SK-N-SH (cell line): ENCODE results near the gene IGLON5. TPM values are rescaled to one million over a fixed set of nuclear protein-coding genes. Genes with fewer than 3 reads are reported as not detected.

Experiments
- CTCF ChIA-PET: fragments of 300-600, 350-600 bp; formaldehyde crosslinking; extraction: SDS; loops from one replicate; lab custom pipeline; 2021; lab: Yijun Ruan, JAX
- POLR2A ChIA-PET: fragments of 350-600 bp; sonication (Branson Sonifier 250); formaldehyde crosslinking; extraction: SDS; loops from one replicate; lab custom pipeline; 2020; ENCODE audit warnings: antibody characterized with exemption, inconsistent platforms; lab: Yijun Ruan, JAX
- DNase-seq: peaks from one replicate; pipeline ENCODE4 v3.0.0; 2012
- H2AFZ ChIP-seq: fragments of 200-600 bp; sonication (generic); 2 replicates; pipeline ENCODE4 v1.8.1; 2016; ENCODE audit warnings: antibody characterized with exemption, mild to moderate bottlenecking, low read depth
- H3F3A ChIP-seq: fragments of 200-600 bp; sonication (generic); replicated peaks from 2 replicates; pipeline ENCODE3; 2016; ENCODE audit warnings: antibody characterized with exemption, mild to moderate bottlenecking; ENCODE audit not compliant: insufficient read depth
- H3K27ac ChIP-seq, 2 experiments: fragments of 200-500 bp in 1 of 2; fragments of 200-600 bp in 1 of 2; sonication (Bioruptor generic) in 1 of 2; sonication (generic), shearing (Covaris generic) in 1 of 2; 2 replicates each; pipeline versions ENCODE4 v1.5.1 to v1.6.1; 2014 to 2016; ENCODE audit warnings: low read depth in 2 of 2, inconsistent platforms in 1 of 2, low read length in 1 of 2, mild to moderate bottlenecking in 1 of 2, mixed read lengths in 1 of 2
- H3K27me3 ChIP-seq: fragments of 200-600 bp; sonication (generic), shearing (Covaris generic); 2 replicates; pipeline ENCODE4 v1.6.1; 2016; ENCODE audit warnings: mixed run types; ENCODE audit not compliant: insufficient read depth
- H3K36me3 ChIP-seq, 2 experiments: fragments of 200-500 bp in 1 of 2; fragments of 200-600 bp in 1 of 2; sonication (Bioruptor generic) in 1 of 2; sonication (generic) in 1 of 2; replicated peaks in 1 of 2; 2 replicates each; pipeline versions ENCODE3 to v1.5.1; 2014 to 2016; ENCODE audit warnings: low read length in 1 of 2, mild to moderate bottlenecking in 1 of 2; ENCODE audit not compliant: insufficient read depth in 2 of 2, control insufficient read depth in 1 of 2
- H3K4me1 ChIP-seq, 2 experiments: fragments of 200-500 bp in 1 of 2; fragments of 200-600 bp in 1 of 2; sonication (Bioruptor generic) in 1 of 2; sonication (generic), shearing (Covaris generic) in 1 of 2; 2 replicates each; pipeline versions ENCODE4 v1.5.1 to v1.6.1; 2014 to 2016; ENCODE audit warnings: low read depth in 1 of 2, low read length in 1 of 2, mixed run types in 1 of 2; ENCODE audit not compliant: insufficient read depth in 2 of 2, control insufficient read depth in 1 of 2
- H3K4me2 ChIP-seq: fragments of 200-600 bp; sonication (generic), shearing (Covaris generic); 2 replicates; pipeline ENCODE4 v1.6.1; 2017; ENCODE audit warnings: mixed run types
- H3K4me3 ChIP-seq, 2 experiments: fragments of 200-500 bp in 1 of 2; fragments of 200-600 bp in 1 of 2; sonication (Bioruptor generic) in 1 of 2; sonication (generic), shearing (Covaris generic) in 1 of 2; 2 replicates each; pipeline versions ENCODE4 v1.5.1 to v1.8.1; 2014 to 2016; ENCODE audit warnings: low read depth in 2 of 2, inconsistent platforms in 1 of 2, low read length in 1 of 2, mild to moderate bottlenecking in 1 of 2, mixed read lengths in 1 of 2, moderate library complexity in 1 of 2
- H3K79me2 ChIP-seq: fragments of 200-600 bp; sonication (generic); 2 replicates; pipeline ENCODE4 v1.8.1; 2017; ENCODE audit warnings: mild to moderate bottlenecking; ENCODE audit not compliant: insufficient read depth
- H3K9ac ChIP-seq: fragments of 200-600 bp; sonication (generic); 2 replicates; pipeline ENCODE4 v1.6.1; 2017; ENCODE audit warnings: mixed run types
- H3K9me2 ChIP-seq: fragments of 200-600 bp; sonication (generic); 2 replicates; pipeline ENCODE4 v1.6.1; 2017; ENCODE audit warnings: mixed run types
- H3K9me3 ChIP-seq: fragments of 200-600 bp; sonication (generic); 2 replicates; pipeline ENCODE4 v1.6.1; 2017; ENCODE audit warnings: mixed run types, mild to moderate bottlenecking, moderate library complexity
- H4K20me1 ChIP-seq: fragments of 200-600 bp; sonication (generic); 2 replicates; pipeline ENCODE4 v1.6.1; 2017; ENCODE audit warnings: mild to moderate bottlenecking, mixed run types; ENCODE audit not compliant: insufficient read depth
- CHD2 ChIP-seq: fragments of 150-350 bp; IDR thresholded peaks from 2 replicates; pipeline ENCODE4 v1.6.1; 2018; ENCODE audit warnings: low read length; ENCODE audit not compliant: partially characterized antibody
- ELF1 ChIP-seq: IDR thresholded peaks from 2 replicates; pipeline ENCODE4 v1.4.0; 2012
- EZH2phosphoT487 ChIP-seq: fragments of 200-600 bp; sonication (generic); IDR thresholded peaks from 2 replicates; pipeline ENCODE4 v1.6.1; 2017; ENCODE audit warnings: low read depth, mixed run types, mild to moderate bottlenecking, antibody characterized with exemption, moderate library complexity, borderline replicate concordance
- FOXJ3 ChIP-seq: sonication (generic); formaldehyde crosslinking; IDR thresholded peaks from 2 replicates; pipeline ENCODE4 v1.5.1; 2020; ENCODE audit warnings: mild to moderate bottlenecking, missing genetic modification reagents
- FOXM1 ChIP-seq: IDR thresholded peaks from 2 replicates; pipeline ENCODE4 v1.4.0; 2012; ENCODE audit warnings: low read depth, mild to moderate bottlenecking
- GABPA ChIP-seq: IDR thresholded peaks from 2 replicates; pipeline ENCODE4 v1.4.0; 2012; ENCODE audit warnings: low read depth, mild to moderate bottlenecking
- JUND ChIP-seq: IDR thresholded peaks from 2 replicates; pipeline ENCODE4 v1.4.0; 2012
- MEF2A ChIP-seq: IDR thresholded peaks from 2 replicates; pipeline ENCODE4 v1.4.0; 2012; ENCODE audit warnings: low read depth, borderline replicate concordance
- NRF1 ChIP-seq: IDR thresholded peaks from 2 replicates; pipeline ENCODE4 v1.6.1; 2012; ENCODE audit warnings: low read depth, mild to moderate bottlenecking, low read length
- POLR2AphosphoS5 ChIP-seq: IDR thresholded peaks from 2 replicates; pipeline ENCODE4 v1.6.1; 2012; ENCODE audit warnings: low read depth, low read length
- RAD21 ChIP-seq: IDR thresholded peaks from 2 replicates; pipeline ENCODE4 v1.6.1; 2012; ENCODE audit warnings: mild to moderate bottlenecking, low read length
- RFX5 ChIP-seq: IDR thresholded peaks from 2 replicates; pipeline ENCODE4 v1.6.1; 2012; ENCODE audit warnings: mild to moderate bottlenecking, improper control_type of control experiment, low read length
- RXRA ChIP-seq: IDR thresholded peaks from 2 replicates; pipeline ENCODE4 v1.4.0; 2012; ENCODE audit warnings: low read depth, mild to moderate bottlenecking, borderline replicate concordance
- SIN3A ChIP-seq: IDR thresholded peaks from 2 replicates; pipeline ENCODE4 v1.6.1; 2012; ENCODE audit warnings: low read depth, mild to moderate bottlenecking, low read length, moderate library complexity, borderline replicate concordance
- SMC3 ChIP-seq: IDR thresholded peaks from 2 replicates; pipeline ENCODE4 v1.6.1; 2012; ENCODE audit warnings: low read depth, low read length, improper control_type of control experiment
- TCF12 ChIP-seq: IDR thresholded peaks from 2 replicates; pipeline ENCODE4 v1.4.0; 2012
- YY1 ChIP-seq: IDR thresholded peaks from 2 replicates; pipeline ENCODE4 v1.4.0; 2012; ENCODE audit warnings: low read depth, mild to moderate bottlenecking
- ZBTB33 ChIP-seq: IDR thresholded peaks from 2 replicates; pipeline ENCODE4 v1.4.0; 2012; ENCODE audit warnings: low read depth, borderline replicate concordance
- WGBS: methylation state at CpG from one replicate; pipeline ENCODE4 v1.1.6; 2017; ENCODE audit warnings: low lambda C conversion rate; 5-methylcytosine and 5-hydroxymethylcytosine counted together
- polyA plus RNA-seq, 3 experiments: library from polyadenylated mRNA; depleted of rRNA; stranded (reverse); fragments of >200 nt; gene quantifications; 2 replicates each; pipeline ENCODE4 v1.2.3, GENCODE V29; 2012
- TF ChIP-seq, protein P1 (sequence below): IDR thresholded peaks from 2 replicates; pipeline ENCODE4 v1.6.1; 2012; ENCODE audit warnings: mild to moderate bottlenecking, low read depth, low read length, moderate library complexity

The IGLON5 gene
- polyA plus RNA-seq, 1 of the 3 experiments (the other 2 are of a cell fraction) = 0.36 TPM

DNA sequence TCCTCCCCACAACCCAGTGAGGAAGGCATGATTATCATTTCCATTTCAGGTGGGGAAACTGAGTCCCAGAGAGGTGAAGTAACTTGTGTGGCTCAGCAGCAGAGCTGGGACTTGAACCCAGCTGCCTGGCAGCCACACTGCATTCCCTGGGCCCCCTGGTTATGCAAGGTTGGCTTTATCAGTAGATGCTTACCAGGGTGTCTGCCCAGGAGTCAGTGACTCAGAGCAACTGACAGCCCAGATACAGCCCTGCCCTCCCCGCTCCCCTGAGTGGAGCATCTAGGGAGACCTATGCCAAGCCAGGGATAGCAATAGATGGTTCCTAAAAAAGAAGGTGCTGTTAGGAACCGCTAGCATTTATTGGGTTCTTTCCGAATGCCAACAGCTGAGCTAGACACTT, 5.9 kb downstream of the IGLON5 start:
- no peak for DNase-seq
- no peaks in the 10 kb centered on the region for H3K36me3 ChIP-seq

More for the DNA sequence above, 5.9 kb downstream of the IGLON5 start:
- Histone ChIP-seq H4K20me1 (no peaks in the 10 kb centered on the region), H3K4me1 (peaks cover 0 to 23% of the 10 kb centered on the region in 2 experiments; a peak in 1 of 4 replicates), H3K9me3 (no peaks in the 10 kb centered on the region), H3K27ac (no peak overlapping the region), H3K4me2 (no peak overlapping the region), H3K4me3 (no peak overlapping the region), H3K27me3 (no peaks in the 10 kb centered on the region), H3K79me2 (no peaks in the 10 kb centered on the region), H3F3A (no peaks in the 10 kb centered on the region), H3K9me2 (no peaks in the 10 kb centered on the region), H3K9ac (no peak overlapping the region), H2AFZ (no peak overlapping the region)
- TF ChIP-seq RXRA (no peak), SMC3 (no peak), FOXM1 (no peak), CHD2 (no peak), EZH2phosphoT487 (no peak), FOXJ3 (CRISPR knock-in tag) (no peak), ZBTB33 (no peak), ELF1 (no peak), GABPA (no peak), RAD21 (no peak), SIN3A (no peak), TCF12 (no peak), MEF2A (no peak), NRF1 (no peak), POLR2AphosphoS5 (no peak), JUND (no peak), RFX5 (no peak), YY1 (no peak)
- TF ChIP-seq, protein P1, sequence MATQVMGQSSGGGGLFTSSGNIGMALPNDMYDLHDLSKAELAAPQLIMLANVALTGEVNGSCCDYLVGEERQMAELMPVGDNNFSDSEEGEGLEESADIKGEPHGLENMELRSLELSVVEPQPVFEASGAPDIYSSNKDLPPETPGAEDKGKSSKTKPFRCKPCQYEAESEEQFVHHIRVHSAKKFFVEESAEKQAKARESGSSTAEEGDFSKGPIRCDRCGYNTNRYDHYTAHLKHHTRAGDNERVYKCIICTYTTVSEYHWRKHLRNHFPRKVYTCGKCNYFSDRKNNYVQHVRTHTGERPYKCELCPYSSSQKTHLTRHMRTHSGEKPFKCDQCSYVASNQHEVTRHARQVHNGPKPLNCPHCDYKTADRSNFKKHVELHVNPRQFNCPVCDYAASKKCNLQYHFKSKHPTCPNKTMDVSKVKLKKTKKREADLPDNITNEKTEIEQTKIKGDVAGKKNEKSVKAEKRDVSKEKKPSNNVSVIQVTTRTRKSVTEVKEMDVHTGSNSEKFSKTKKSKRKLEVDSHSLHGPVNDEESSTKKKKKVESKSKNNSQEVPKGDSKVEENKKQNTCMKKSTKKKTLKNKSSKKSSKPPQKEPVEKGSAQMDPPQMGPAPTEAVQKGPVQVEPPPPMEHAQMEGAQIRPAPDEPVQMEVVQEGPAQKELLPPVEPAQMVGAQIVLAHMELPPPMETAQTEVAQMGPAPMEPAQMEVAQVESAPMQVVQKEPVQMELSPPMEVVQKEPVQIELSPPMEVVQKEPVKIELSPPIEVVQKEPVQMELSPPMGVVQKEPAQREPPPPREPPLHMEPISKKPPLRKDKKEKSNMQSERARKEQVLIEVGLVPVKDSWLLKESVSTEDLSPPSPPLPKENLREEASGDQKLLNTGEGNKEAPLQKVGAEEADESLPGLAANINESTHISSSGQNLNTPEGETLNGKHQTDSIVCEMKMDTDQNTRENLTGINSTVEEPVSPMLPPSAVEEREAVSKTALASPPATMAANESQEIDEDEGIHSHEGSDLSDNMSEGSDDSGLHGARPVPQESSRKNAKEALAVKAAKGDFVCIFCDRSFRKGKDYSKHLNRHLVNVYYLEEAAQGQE = no peak
- POLR2A ChIA-PET = interaction anchor here (0.6 kb wide), 1 partner anchor 263 kb away, joined by 4 read pairs; no protein-coding TSS in a partner anchor
- WGBS = 46% methylated on average over 3 of the region's 3 CpGs
- CTCF ChIA-PET = interaction anchor here (0.6 to 1.1 kb wide), 2 partner anchors 104 to 121 kb away, joined by 3 read pairs; no protein-coding TSS in a partner anchor
